GM19099 (cell line): ENCODE data around the gene ENOX1.

ENCODE experiments used
- POLR2A ChIP-seq: IDR thresholded peaks from 3 replicates; pipeline ENCODE4 v1.6.1; 2011; ENCODE audit warnings: low read depth; ENCODE audit not compliant: insufficient read length; ENCODE audit errors: extremely low read depth

Gene ENOX1

DNA sequence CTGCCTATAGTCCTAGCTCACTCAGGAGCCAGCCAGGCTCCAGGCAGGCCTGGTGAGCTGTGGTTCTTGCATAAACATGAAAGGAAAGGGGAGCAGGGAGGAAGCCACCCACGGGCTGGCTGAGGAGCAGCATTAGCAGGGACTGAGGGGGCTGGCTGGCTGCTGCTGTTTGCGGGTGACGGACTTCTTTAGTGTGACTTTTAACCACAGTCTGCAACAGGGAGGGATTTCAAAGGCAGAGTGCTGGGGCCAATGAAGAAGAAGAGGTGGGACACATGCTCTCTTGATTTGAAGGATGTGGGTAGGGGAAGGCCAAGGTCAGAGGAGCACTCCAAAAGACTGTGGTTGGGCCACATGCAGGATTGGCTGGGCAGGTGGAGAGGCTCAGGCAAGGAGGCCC is 540.4 kb downstream of the ENOX1 start:
- no peak for TF ChIP-seq POLR2A

DNA sequence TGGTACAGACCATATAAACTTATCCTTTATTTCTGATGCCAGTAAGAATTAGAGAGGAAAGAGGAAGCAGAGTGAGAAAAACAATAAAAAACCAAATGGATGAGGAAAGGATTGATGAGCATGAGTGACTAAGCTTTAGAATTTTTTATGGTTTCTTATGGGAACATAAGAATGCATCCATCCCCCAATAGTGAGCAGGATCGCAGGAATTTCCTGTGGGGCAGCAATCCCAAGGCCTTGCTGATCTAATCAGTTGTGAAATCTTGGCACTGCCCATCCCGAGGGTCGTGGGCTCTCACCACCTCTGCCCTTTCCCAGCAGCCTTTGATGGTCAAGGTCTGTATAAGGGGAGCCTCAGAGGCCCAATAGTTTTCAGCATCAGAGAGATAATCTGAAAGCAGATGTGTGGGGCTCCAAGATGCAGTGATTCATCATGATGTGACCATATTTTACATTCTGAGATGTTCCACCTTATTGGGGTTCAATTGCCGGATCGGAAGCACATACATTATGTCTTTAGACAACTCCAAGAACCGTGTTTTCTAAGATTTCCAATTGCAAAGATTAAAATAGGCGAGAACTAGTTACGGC is 541.3 kb downstream of the ENOX1 start:
- TF ChIP-seq POLR2A = no peak

GRCh38 chr13:43244481-43244880 is 542.3 kb downstream of the ENOX1 start:
- no peak for TF ChIP-seq POLR2A

DNA sequence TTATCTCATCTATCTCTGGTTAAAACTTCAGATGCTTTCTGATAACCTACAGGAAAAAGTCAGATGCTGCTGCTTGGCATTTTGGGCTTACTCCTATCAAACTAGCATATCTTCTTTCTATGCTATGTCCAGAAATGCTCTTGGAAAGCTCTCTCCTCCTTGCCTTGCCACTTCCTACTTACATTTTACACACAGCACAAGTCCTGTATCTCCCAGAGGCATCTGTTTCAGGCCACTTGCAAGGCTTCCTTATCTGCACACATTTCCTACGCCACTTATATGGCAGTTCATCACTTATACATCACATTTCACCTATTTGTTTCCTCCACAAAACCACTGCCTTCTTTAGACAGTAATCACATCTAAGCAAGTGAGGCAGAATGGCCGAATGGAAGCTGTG is 543.1 kb downstream of the ENOX1 start:
- TF ChIP-seq POLR2A = no peak

- no peak for TF ChIP-seq POLR2A
These were observed 544.7 kb downstream of the ENOX1 start for GRCh38 chr13:43242040-43242439.

DNA sequence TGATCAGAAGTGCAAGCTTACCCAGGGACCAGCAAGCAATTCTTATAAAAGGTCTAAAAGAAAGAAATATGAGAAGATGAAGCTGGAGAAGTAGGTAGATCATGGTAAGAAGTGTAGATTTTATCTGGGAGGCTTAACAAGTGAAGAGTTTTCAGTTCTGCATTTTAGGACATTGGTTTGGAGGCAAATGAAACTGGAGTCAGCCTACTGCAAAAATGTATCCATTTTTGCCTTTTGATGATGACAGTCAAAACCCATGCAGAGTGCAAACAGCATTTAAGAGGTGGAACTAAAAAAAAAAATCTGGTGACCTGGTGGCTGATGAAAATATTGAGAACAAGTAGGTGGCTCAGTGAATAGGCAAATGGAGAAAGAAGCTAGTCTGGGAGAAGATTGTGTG is 546.5 kb downstream of the ENOX1 start:
- TF ChIP-seq POLR2A = no peak

- TF ChIP-seq POLR2A = no peak
These were observed 547.4 kb downstream of the ENOX1 start for GRCh38 chr13:43239275-43239840.

DNA sequence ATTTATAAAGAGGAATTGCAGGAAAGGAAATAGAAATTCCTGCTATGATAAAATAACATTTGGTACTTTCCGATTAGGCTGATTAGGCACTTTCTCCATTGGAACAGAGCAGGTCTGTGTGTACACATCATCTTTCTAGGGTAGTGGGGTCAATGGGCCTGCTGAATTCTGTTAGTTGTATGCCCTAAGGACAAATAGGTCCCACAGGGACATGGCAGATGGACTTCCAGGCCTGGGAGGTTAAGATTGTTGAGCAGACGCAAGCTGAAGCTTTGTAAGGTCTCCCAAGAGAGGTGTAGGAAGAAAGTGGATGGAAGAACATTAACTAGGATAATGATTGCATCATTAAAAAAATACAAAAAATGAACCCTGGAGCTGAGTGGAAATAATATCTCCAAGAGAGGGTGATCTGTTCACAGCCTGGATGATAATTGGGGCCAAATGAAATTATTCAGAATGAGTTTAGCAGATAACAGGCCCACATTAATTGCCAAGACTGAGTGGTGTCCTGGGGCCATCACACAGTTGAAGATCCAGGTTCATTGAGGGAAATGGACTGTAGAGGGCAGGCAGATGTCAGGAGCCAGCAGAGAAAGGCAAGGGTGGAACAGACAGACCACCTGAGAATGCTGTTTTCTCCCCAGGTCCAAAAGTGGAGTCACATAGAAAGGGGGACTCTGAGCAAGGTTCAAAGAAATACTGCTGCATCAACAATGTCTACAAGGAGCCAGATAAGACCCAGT is 548.3 kb downstream of the ENOX1 start:
- no peak for TF ChIP-seq POLR2A

- no peak for TF ChIP-seq POLR2A
These were observed 549.2 kb downstream of the ENOX1 start for GRCh38 chr13:43237616-43238015.

DNA sequence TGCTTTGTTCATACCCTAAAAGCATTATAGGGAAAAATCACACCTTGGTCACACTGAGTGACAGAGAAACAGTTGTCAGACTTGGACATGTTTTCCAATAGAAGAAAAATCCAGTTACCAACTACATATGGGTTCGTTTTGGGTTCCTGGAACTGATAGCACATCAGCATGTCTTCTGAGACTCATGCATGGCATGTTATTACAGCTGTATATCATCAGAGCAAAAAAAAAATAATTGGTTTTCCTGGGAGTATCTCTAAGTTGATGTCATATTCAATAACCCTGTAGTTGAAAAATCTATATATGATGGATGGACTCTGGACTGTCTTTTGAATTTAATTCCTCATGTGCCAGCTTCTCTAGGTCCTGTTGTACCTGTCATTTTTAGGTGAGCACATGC is 551.7 kb downstream of the ENOX1 start:
- TF ChIP-seq POLR2A = no peak

DNA sequence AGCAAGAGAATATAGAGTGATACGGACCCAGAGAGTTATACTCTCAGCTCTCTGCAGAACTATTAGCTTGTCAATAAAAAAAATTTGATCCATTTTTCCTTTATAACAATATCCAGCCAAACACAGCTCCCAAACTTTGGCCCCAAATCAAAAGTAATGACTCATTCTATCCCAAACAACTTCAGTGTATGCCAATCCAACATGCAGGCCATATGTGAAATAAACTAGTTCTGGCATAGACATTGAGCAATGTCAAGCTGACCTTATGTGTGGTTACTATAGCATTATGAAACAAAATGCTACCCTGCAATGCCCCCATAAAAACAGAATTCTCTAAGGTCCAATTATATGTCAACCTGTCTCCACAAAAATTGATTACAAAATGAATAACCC is 553.9 kb downstream of the ENOX1 start:
- no peak for TF ChIP-seq POLR2A

GRCh38 chr13:43232144-43232872 is 554.5 kb downstream of the ENOX1 start:
- TF ChIP-seq POLR2A = no peak

DNA sequence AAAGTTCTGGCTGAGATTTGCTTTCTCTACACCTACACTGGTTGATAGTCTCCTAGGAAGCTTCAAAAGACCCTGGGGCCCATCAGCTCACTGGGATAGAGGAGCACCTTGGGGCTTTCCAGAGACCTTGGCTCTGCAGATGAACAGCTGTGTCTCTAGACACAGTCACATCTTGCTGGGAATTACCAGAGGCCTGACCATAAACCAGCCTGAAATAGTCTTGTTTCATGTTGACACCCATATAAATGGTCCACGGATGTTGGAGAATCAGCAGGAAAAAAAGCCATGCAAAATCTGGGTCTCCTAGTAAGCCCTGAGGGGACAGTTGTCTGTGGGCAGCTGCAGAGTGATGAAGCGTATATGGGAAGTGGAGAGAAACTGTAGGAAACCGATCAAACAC is 555.8 kb downstream of the ENOX1 start:
- no peak for TF ChIP-seq POLR2A

DNA sequence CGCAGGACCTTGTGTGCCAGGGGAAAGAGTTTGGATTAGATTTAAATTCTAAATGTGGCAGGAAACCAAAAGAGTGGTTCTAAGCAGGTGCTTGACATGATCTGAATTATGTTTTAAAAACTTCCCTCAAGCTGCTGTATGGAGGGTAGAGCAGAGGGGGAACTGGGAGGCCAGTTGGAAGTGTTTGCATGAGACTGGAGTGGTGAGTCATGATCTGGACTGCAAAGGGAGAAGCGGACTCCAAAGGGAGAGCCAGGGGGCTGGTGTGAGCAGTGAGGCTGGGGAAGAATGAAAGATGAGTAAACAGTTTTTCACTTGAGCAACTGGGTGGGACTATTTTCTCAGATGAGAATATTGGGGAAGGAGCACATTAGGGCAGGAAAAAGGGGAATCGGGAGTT is 557.3 kb downstream of the ENOX1 start:
- no peak for TF ChIP-seq POLR2A

GRCh38 chr13:43227721-43228120 is 559.1 kb downstream of the ENOX1 start:
- no peak for TF ChIP-seq POLR2A

- TF ChIP-seq POLR2A = no peak
These were observed 563.6 kb downstream of the ENOX1 start for GRCh38 chr13:43223216-43223615.
